ENCODE data around the gene RPTOR. TPM values are rescaled to one million over a fixed set of nuclear protein-coding genes. Genes with fewer than 3 reads are reported as not detected.
A peak's percentile ranks its signal among the peaks of the same experiment; 100 is the strongest.

RPTOR gene
- total RNA-seq, 4 donors from 2014 or later = 47.6 to 56.9 (median 55.4) TPM

DNA sequence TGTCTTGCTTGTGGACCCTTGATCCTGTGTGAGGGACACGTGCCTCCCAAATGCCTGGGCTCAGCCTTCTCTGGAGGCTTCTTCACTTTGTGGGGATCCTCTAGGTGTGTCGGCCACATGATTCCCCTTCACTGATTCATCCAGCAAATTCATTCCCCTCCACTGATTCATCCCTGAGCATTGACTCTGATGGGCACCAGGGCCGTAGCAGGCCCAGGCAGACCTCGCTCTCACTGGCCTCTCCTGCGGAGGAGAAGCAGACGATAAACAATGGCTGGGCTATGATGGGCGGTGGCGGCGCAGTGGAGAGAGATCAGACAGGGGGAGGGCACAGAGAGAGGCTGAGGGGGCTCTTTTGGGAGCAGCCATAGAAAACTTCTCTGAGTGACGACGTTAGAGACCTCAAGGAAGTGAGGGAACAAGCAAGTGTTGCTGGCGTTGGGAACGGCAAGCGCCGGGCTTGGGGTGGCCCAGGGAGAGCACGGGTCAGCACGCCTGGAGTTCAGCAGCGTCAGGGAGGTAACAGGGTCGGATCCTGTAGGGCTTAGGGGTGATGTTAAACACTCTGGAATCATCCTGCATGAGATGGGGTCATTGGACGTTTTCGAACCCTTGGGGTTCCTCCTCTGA, 17.5 kb upstream of the RPTOR start:
- intact Hi-C loops (cut with DNase I; ENCODE audit: low total_unique reads) = no loop called here
- H3K36me3 ChIP-seq = no peaks in the 10 kb centered on the region
- no peaks in the 10 kb centered on the region for H3K27me3 ChIP-seq
- ATAC-seq (no peak), DNase-seq (no peak)
- no peak overlapping the region for H3K27ac ChIP-seq
- in situ Hi-C loops (cut with MboI; ENCODE audit: low sequenced_read_pairs in 4 of 4) = no loop called here
- no peaks in the 10 kb centered on the region for H3K9me3 ChIP-seq
- TF ChIP-seq POLR2A (IDR thresholded peaks at IDR 0.05) = no peak
- TF ChIP-seq CTCF (IDR thresholded peaks at IDR 0.05 in 4 of 5, conservative IDR thresholded peaks at IDR 0.05 in 1 of 5) = no peak
- H3K4me1 ChIP-seq = peaks cover 12 to 19% of the 10 kb centered on the region in 2 donors
- no peak overlapping the region for H3K4me3 ChIP-seq

GRCh38 chr17:80528536-80528935, 16.1 kb upstream of the RPTOR start:
- Histone ChIP-seq H3K27ac (peak overlapping the region; percentile 32 to 84 (median 72)), H3K36me3 (no peaks in the 10 kb centered on the region), H3K27me3 (no peaks in the 10 kb centered on the region), H3K4me3 (no peak overlapping the region), H3K4me1 (peaks cover 12 to 19% of the 10 kb centered on the region in 2 donors), H3K9me3 (no peaks in the 10 kb centered on the region)
- in situ Hi-C loops (cut with MboI; ENCODE audit: low sequenced_read_pairs in 4 of 4) (no loop called here), intact Hi-C loops (cut with DNase I; ENCODE audit: low total_unique reads) (no loop called here)
- ATAC-seq (peak in 1 of 2 donors; percentile 8), DNase-seq (no peak)
- TF ChIP-seq CTCF (IDR thresholded peaks at IDR 0.05 in 4 of 5, conservative IDR thresholded peaks at IDR 0.05 in 1 of 5) (no peak), POLR2A (IDR thresholded peaks at IDR 0.05) (no peak)

DNA sequence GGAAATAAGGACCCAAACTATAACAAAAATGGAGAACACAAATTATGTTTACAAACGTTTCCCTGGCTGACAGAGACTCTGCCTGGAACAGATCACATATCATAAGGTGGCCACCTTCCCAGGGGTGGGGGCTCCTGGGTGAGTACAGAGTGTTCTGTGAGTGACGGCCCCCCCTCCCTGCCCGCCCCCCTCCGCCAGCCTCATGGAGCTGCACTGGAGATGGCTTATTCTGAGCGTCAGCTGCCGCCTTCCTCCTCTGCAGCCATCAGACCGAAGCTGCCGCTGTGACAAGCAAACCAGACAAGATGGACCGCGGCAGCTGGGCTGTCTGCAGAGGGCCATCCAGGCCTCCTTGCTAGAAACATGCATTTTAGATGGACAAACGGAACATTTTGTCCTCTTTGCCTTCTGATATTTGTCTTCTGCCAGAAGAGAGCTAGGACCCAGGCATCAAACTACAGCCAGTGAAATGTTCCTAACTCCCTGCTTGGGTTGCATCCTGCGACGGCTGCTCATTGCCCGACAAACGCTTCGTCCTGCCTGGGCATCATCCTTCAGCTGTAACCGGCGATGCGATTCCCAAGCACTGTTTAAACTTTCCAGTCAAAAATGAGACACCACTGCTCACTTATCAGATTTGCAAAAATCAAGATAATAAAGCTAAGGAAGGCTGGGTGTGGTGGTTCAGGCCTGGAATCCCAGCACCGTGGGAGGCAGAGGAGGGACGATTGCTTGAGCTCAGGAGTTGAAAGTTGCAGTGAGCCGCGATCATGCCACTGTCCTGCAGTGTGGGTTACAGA, 15.3 kb upstream of the RPTOR start:
- intact Hi-C loops (cut with DNase I; ENCODE audit: low total_unique reads) = no loop called here

GRCh38 chr17:80529904-80530292, 14.7 kb upstream of the RPTOR start:
- intact Hi-C loops (cut with DNase I; ENCODE audit: low total_unique reads) (no loop called here), in situ Hi-C loops (cut with MboI; ENCODE audit: low sequenced_read_pairs in 4 of 4) (no loop called here)
- H3K4me3 ChIP-seq = peak overlapping the region in 1 of 4 donors; percentile 34
- H3K36me3 ChIP-seq = no peaks in the 10 kb centered on the region
- H3K27me3 ChIP-seq = no peaks in the 10 kb centered on the region
- H3K4me1 ChIP-seq = peaks cover 12 to 19% of the 10 kb centered on the region in 2 donors
- H3K27ac ChIP-seq = peak overlapping the region; percentile 32 to 84 (median 72)
- DNase-seq (no peak), ATAC-seq (no peak)
- no peaks in the 10 kb centered on the region for H3K9me3 ChIP-seq
- no peak for TF ChIP-seq CTCF (IDR thresholded peaks at IDR 0.05 in 4 of 5, conservative IDR thresholded peaks at IDR 0.05 in 1 of 5)
- TF ChIP-seq POLR2A (IDR thresholded peaks at IDR 0.05) = no peak

More for the DNA sequence above, 15.3 kb upstream of the RPTOR start:
- ATAC-seq = peak; percentile 89
- Histone ChIP-seq H3K36me3 (no peaks in the 10 kb centered on the region), H3K4me3 (peak overlapping the region; percentile 6 to 34 (median 16)), H3K27me3 (no peaks in the 10 kb centered on the region), H3K9me3 (no peaks in the 10 kb centered on the region), H3K4me1 (peaks cover 12 to 19% of the 10 kb centered on the region in 2 donors), H3K27ac (peak overlapping the region; percentile 32 to 84 (median 72))
- in situ Hi-C loops (cut with MboI; ENCODE audit: low sequenced_read_pairs in 4 of 4) = no loop called here
- DNase-seq = peak; percentile 63 to 83
- no peak for TF ChIP-seq POLR2A (IDR thresholded peaks at IDR 0.05)
- TF ChIP-seq CTCF (IDR thresholded peaks at IDR 0.05 in 4 of 5, conservative IDR thresholded peaks at IDR 0.05 in 1 of 5) = no peak

Measured in gastrocnemius medialis (tissue), 4 donors.